Aorta (tissue), 5 donors: ENCODE results near the gene ACAP3. TPM values are rescaled to one million over a fixed set of nuclear protein-coding genes. Genes with fewer than 3 reads are reported as not detected.

Experiments used
- ATAC-seq: fragments of 200-7000 bp; cut with Tn5 transposase; one replicate; pipeline ENCODE4 v1.9.1; 2022; ENCODE audit warnings: moderate library complexity; ENCODE audit not compliant: low FRiP score
- DNase-seq, 2 donors: peaks; one replicate each; pipeline ENCODE4 v3.0.0-alpha.2; 2020
- H3K27ac ChIP-seq, 2 donors: one replicate each; pipeline ENCODE4 v1.5.1; 2013; ENCODE audit warnings: low read length in 2 of 2, mild to moderate bottlenecking in 2 of 2, moderate library complexity in 2 of 2, control low read depth in 1 of 2, inconsistent platforms in 1 of 2, low read depth in 1 of 2
- H3K27me3 ChIP-seq, 2 donors: one replicate each; pipeline ENCODE4 v1.6.1; 2013; ENCODE audit warnings: control low read depth in 1 of 2, low read length in 1 of 2, mild to moderate bottlenecking in 1 of 2, moderate library complexity in 1 of 2; ENCODE audit not compliant: insufficient read depth in 2 of 2, control insufficient read depth in 1 of 2
- H3K36me3 ChIP-seq, 2 donors: one replicate each; pipeline ENCODE4 v1.6.1; 2013; ENCODE audit warnings: control low read depth in 1 of 2, low read length in 1 of 2, mild to moderate bottlenecking in 1 of 2; ENCODE audit not compliant: insufficient read depth in 2 of 2, control insufficient read depth in 1 of 2
- H3K4me1 ChIP-seq, 2 donors: one replicate each; pipeline ENCODE4 v1.6.1; 2013; ENCODE audit warnings: low read length in 2 of 2, control low read depth in 1 of 2, mild to moderate bottlenecking in 1 of 2, moderate library complexity in 1 of 2; ENCODE audit not compliant: insufficient read depth in 2 of 2, control insufficient read depth in 1 of 2
- H3K4me3 ChIP-seq, 2 donors: one replicate each; pipeline ENCODE4 v1.5.1; 2013; ENCODE audit warnings: low read length in 2 of 2, control low read depth in 1 of 2, mild to moderate bottlenecking in 1 of 2
- H3K9me3 ChIP-seq: one replicate; pipeline ENCODE4 v1.6.1; 2013; ENCODE audit warnings: mild to moderate bottlenecking, low read length; ENCODE audit not compliant: control insufficient read depth
- WGBS, 2 donors: extraction: QIAGEN DNeasy Blood & Tissue Kit; methylation state at CpG; one replicate each; pipeline ENCODE4 v1.1.7; 2013; 5-methylcytosine and 5-hydroxymethylcytosine counted together
- intact Hi-C, 2 donors: fragments of 100-400 bp; cut with DNase I; formaldehyde crosslinking; loops; one replicate each; pipeline versions ENCODE4 v1.14.2 to v1.15.0; 2022
- polyA plus RNA-seq, 2 donors: library from polyadenylated mRNA; stranded (reverse); fragments of 200-250 nt; gene quantifications; one replicate each; pipeline ENCODE4 v1.2.3, GENCODE V29; 2013
- total RNA-seq, 2 donors: library from RNA; stranded (reverse); fragmentation: NEBNext Ultra II Directional; extraction: Animal tissue kit (Norgen Biotek cat#: 25700); gene quantifications; one replicate each; pipeline ENCODE4 v1.2.1, GENCODE V29; 2021
- donor health status: healthy with polysubstance abuse.
- donor health status: Bipolar disorder and iron deficiency.
- donor health status: DM: no; HTN: no; CAD: no.
- donor health status: DM: no; HTN: no; CAD: no.
- donor health status: DM: yes; HTN: yes; CAD: no.

The ACAP3 gene
- total and polyA plus RNA-seq, 4 donors, result 10.6 to 69.2 (median 44.4) TPM

DNA sequence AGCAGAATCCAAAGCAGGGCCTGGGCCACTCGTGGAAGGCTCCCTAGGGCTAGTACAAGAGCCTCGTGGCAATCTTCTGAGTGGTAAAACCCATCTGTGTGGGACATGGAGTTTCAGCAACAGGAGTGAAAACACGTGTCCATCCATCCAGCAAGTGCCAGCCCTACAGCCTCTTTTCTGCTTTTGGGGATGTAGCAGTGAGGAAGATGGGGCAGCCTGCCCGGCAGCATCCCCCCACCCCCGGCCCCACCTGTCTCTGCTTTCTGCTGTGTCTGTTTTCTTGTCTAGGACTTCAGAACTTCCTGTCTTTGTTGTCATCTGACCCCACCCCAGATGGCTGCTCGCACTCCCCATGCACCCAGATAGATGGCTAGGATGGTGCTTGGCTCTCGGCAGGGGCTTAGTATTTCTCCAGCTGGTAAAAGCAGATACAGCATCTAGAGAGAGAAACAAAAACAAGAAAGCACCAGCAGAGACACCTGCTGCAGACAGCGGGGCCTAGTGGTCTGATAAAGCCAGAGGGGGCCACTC, 18.4 kb upstream of the ACAP3 start:
- no peak overlapping the region for H3K27ac ChIP-seq
- H3K4me1 ChIP-seq, result no peaks in the 10 kb centered on the region
- H3K36me3 ChIP-seq, result no peaks in the 10 kb centered on the region
- WGBS, 2 donors, result 69 to 74% methylated on average over 8 of the region's 8 CpGs
- H3K27me3 ChIP-seq, result no peaks in the 10 kb centered on the region
- intact Hi-C loops, result no loop called here
- DNase-seq (no peak), ATAC-seq (no peak)
- no peak overlapping the region for H3K4me3 ChIP-seq
- H3K9me3 ChIP-seq, result no peaks in the 10 kb centered on the region

DNA sequence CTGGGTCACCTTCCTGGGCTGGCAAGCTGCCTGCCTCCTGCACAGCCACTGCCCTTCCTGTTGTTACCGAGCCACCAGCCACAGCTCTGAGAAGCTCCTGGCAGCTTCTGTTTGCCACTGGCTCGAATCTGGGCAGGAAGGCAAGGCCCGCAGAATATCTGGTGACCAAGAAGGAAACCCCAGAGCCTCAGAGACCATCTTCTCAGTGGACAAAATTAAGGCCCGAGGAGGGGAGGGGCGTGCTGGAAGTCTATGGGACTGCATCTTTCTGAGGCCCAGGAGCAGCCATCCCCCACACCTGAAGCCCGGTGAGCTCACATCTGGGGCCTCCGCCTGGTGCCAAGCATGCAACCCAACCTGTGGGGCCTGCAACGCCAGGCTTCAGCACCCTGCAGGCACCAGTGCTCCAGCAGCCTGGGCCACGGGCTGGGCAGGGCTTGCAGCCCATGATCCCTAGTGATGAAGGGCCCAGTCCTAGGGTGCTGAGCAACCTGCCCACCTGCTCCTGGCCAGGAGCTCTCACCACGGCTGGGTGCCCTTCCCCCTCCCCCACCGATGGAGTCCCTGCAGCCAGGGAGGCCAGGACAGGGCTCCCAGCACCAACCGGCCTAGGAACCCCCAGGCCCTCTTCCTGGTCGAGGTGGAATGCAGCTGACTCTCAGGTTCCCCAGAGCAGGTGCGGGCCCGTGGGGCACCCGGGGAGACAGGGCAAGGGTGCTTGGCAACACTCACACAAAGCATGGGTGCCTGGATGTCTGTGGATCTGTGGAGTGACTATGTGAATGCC, 17.8 kb upstream of the ACAP3 start:
- DNase-seq, result no peak

DNA sequence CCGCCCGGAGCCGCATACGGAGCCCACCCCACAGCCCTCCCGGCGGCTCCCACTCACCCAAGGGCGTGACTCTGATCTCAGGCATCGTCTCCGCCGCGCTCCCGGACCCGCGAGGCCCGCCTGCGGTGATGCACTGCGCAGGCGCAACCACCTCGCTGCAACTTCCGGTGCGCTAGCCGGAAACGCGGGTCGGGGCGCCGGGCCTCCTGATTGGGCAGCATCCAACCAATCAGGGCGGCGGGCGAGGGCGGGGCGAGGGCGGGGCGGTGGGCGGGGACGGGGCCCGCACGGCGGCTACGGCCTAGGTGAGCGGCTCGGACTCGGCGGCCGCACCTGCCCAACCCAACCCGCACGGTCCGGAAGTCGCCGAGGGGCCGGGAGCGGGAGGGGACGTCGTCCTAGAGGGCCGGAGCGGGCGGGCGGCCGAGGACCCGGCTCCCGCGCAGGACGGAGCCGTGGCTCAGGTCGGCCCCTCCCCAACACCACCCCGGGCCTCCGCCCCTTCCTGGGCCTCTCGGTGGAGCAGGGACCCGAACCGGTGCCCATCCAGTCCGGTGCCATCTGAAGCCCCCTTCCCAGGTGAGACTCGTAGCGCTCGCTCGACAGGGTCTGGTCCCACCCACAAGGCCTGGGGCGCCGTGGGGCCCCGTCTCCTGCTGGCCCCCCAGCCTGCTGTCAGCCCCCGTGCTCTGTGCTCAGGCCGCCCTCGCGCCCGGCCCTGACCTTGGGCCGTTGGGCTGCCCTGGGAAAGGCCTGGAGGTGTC, 17.0 kb upstream of the ACAP3 start, which contains the start of the genes CPTP and INTS11:
TSS of gene CPTP (plus strand) at position 279 of the 764 bp plus-strand sequence. CDS start 2,109 bp downstream, outside the sequence.
TSS of gene INTS11 (minus strand) at position 137 of the 764 bp plus-strand sequence. CDS start at position 85, 52 bp downstream.
- Histone ChIP-seq H3K36me3 (no peaks in the 10 kb centered on the region), H3K4me3 (peak within 1 kb of the TSS; percentile 84 to 89), H3K4me1 (no peaks in the 10 kb centered on the region), H3K27ac (peak within 1 kb of the TSS in 1 of 2 donors; percentile 13), H3K9me3 (no peaks in the 10 kb centered on the region), H3K27me3 (no peaks in the 10 kb centered on the region)
- DNase-seq, result peak; percentile 97 to 98
- WGBS, 2 donors, result 1% methylated on average over 63 to 84 of the region's 84 CpGs
- peak; percentile 89 for ATAC-seq
- intact Hi-C loops, result no loop called here

More for the DNA sequence above, 17.8 kb upstream of the ACAP3 start:
- intact Hi-C loops, result no loop called here
- no peak for ATAC-seq
- Histone ChIP-seq H3K9me3 (no peaks in the 10 kb centered on the region), H3K36me3 (no peaks in the 10 kb centered on the region), H3K4me1 (no peaks in the 10 kb centered on the region), H3K27me3 (no peaks in the 10 kb centered on the region), H3K4me3 (peak overlapping the region; percentile 36 to 81), H3K27ac (peak overlapping the region in 1 of 2 donors; percentile 7)
- 51 to 58% methylated on average over 16 of the region's 16 CpGs for whole genome bisulfite sequencing, 2 donors

DNA sequence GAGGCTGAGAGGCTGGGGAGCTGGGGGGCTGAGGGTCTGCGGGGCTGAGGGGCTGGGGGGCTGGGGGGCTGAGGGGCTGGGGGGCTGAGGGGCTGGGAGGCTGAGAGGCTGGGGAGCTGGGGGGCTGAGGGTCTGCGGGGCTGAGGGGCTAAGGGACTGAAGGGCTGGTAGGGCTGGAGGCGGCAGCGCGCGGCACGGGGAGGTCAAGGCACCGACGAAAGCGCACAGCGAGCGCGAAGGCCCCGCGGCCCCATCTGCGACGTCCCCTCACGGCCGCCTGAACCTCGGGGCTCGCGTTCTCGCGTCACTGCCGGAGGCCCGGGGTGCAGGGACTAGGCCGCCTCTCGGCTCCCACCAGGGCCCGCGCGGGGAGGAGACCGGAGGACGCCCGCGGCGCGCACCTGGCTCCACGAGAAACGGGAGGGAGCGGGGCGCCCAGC, 16.4 kb upstream of the ACAP3 start:
- no peaks in the 10 kb centered on the region for H3K27me3 ChIP-seq
- H3K27ac ChIP-seq, result peak overlapping the region in 1 of 2 donors; percentile 13
- H3K4me1 ChIP-seq, result no peaks in the 10 kb centered on the region
- no peaks in the 10 kb centered on the region for H3K36me3 ChIP-seq
- H3K4me3 ChIP-seq, result peak overlapping the region; percentile 84 to 89
- WGBS, 2 donors, result 0 to 1% methylated on average over 5 to 41 of the region's 41 CpGs
- no peak for ATAC-seq
- no peak for DNase-seq
- H3K9me3 ChIP-seq, result no peaks in the 10 kb centered on the region
- intact Hi-C loops, result no loop called here

DNA sequence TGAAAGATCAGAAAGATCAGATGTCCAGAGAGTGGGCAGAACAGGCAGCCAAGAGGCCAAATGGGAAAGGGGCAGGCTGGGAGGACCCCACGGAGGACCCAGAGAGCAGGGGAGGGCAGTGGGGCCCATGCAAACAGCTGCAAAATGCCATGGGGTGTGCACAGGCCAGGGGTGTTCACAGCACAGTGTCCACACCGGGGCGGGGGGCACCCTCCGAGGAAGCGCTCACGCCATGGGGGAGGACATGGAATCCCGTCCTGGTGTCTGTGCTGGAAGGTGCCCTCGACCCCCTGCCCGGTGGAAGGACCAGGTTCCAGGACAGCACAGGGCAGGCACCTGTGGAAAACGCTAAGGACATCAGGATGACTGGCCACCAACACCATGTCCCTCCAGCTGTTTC, 15.2 kb upstream of the ACAP3 start:
- no peaks in the 10 kb centered on the region for H3K36me3 ChIP-seq
- no peak for ATAC-seq

DNA sequence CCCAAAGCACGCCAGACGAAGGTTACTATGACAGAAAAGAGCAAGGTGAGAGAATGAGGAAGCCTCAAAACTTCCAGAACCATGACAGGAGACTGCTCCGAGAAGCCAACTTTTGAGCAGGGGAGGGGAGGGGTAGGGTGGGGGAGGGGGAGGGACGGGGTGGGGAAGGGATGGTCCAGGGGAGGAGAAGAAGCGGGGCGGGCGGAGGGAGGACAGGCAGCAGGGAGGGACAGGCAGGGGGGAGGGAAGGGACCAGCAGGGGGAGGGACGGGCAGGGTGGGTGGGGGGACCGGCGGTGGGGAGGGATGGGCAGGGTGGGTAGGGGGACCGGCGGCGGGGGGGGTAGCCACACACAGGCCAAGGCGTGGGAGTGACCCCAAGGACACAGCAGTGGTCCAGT, 14.7 kb upstream of the ACAP3 start:
- H3K36me3 ChIP-seq, result no peaks in the 10 kb centered on the region
- no peak overlapping the region for H3K27ac ChIP-seq
- DNase-seq (no peak), ATAC-seq (no peak)
- intact Hi-C loops, result no loop called here
- WGBS, 2 donors, result 81 to 86% methylated on average over 7 to 14 of the region's 14 CpGs
- H3K4me3 ChIP-seq, result no peak overlapping the region
- H3K9me3 ChIP-seq, result no peaks in the 10 kb centered on the region
- H3K27me3 ChIP-seq, result no peaks in the 10 kb centered on the region
- H3K4me1 ChIP-seq, result no peaks in the 10 kb centered on the region

More for the DNA sequence above, 15.2 kb upstream of the ACAP3 start:
- H3K27ac ChIP-seq, result no peak overlapping the region
- intact Hi-C loops, result no loop called here
- H3K4me1 ChIP-seq, result no peaks in the 10 kb centered on the region
- no peaks in the 10 kb centered on the region for H3K27me3 ChIP-seq
- DNase-seq, result no peak
- H3K9me3 ChIP-seq, result no peaks in the 10 kb centered on the region
- 86% methylated on average over 7 to 10 of the region's 10 CpGs for WGBS, 2 donors
- no peak overlapping the region for H3K4me3 ChIP-seq

DNA sequence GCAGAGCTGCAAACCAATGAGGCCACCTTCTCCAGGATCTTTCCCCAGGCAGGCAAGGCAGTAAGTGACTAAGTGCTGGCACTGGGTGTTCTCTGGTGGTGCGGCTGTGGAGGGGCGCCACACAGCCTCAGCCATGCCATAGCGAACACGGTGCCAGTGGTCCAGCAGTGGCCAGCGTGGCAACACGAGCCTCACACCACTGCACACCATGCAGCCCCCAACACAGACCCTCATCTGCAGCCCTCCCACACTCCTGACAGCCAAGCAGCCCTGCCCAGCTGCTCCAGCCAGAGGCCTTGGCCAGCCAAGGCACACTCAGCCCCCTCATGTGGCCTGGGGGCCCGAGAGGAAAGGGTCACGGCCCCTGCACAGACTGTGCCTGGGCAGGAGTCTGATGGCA, 13.7 kb upstream of the ACAP3 start:
- Histone ChIP-seq H3K27ac (no peak overlapping the region), H3K36me3 (no peaks in the 10 kb centered on the region), H3K4me3 (no peak overlapping the region), H3K4me1 (no peaks in the 10 kb centered on the region), H3K27me3 (no peaks in the 10 kb centered on the region), H3K9me3 (no peaks in the 10 kb centered on the region)
- 86 to 87% methylated on average over 8 of the region's 8 CpGs for WGBS, 2 donors
- ATAC-seq (no peak), DNase-seq (no peak)
- intact Hi-C loops, result no loop called here

DNA sequence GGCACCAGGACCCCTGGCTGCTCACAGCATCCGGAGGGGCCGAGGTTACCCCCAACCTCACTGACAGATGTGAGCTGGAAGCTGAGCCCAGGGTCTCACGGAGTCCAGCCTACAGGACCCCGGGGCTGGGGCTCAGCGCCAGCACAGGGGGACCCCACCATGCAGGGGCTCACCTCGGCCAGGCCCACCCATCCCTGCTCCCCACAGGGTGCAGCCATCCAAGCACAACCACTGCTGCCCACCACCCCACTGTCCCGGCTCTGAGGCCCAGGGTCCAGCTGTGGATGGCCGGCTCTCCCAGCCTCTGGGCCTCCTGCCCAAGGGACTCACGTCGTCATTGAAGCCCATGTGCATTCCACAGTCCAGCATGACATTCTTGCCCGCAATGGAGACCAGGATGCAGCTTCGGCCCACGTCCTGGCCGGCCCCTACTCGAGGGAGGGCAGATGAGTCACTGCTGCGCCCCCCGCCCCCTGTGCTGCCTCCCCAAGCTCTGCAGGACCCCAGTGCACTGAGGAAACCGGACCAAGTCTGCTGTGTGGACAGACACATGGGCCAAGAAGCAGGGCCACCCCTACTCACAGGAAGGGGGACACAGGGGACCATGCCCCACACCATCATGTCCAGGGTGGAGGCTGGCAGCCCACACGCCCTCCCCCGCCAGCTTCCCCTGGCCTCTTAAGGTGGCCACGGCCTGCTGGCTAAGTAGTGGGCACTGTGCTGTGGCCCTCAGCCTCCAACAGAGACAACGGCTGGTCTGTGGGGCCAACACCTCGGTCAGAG, 13.1 kb upstream of the ACAP3 start:
- 63 to 69% methylated on average over 23 of the region's 23 CpGs for WGBS, 2 donors
- H3K36me3 ChIP-seq, result no peaks in the 10 kb centered on the region
- H3K4me1 ChIP-seq, result no peaks in the 10 kb centered on the region
- H3K4me3 ChIP-seq, result no peak overlapping the region
- H3K9me3 ChIP-seq, result no peaks in the 10 kb centered on the region
- intact Hi-C loops, result no loop called here
- H3K27me3 ChIP-seq, result no peaks in the 10 kb centered on the region
- no peak overlapping the region for H3K27ac ChIP-seq
- ATAC-seq, result no peak
- no peak for DNase-seq
